SKM-1 (cell line): Measurements from ENCODE around the gene MACROH2A1.

ENCODE experiments used
- DNase-seq: peaks from one replicate; lab custom pipeline; 2025; ENCODE audit not compliant: unreplicated experiment; lab: John Stamatoyannopoulos, UW

Gene MACROH2A1

GRCh38 chr5:135398160-135398854, 724 bp downstream of the MACROH2A1 start:
- no peak for DNase-seq

- no peak for DNase-seq
Observed at GRCh38 chr5:135397084-135397483, 1.9 kb downstream of the MACROH2A1 start.

- DNase-seq = no peak
Observed at GRCh38 chr5:135396459-135397055, 2.5 kb downstream of the MACROH2A1 start.

DNA sequence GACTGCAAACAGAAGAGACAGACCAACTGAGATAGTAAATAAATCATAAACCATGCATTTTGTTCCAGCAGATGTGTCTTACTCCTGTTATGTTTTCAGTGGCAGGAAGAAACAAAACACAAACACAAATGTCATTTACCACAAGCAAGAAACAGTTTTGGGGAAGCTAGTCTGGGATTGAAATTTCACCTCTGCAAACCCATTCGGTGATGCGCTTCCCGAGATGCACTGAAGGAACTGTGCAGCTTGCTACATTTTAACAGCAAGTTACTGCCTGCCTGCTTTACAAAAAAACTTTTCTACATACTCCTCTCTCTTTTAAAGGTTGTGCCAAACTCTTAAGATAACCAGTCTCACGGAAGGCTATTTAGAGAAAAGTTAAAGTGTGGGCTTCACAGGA, 3.2 kb downstream of the MACROH2A1 start:
- no peak for DNase-seq

DNA sequence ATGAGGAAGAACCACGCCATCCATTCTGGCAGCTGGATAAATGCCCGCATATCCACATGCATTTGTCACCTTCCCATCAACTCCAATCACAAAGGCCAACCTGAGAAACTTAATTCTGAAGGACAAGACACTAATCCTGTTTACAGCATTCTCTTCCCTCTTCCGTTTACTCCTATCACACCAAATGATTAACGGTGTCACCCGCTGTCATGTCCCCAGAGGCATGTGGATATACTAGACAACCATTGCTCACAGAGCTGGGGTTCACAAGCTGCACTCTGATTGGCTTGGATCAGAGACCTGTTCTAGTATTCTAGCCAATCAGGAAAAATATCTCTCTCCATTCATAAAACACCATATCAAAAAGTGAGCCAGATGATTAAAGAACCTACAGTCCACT, 3.6 kb downstream of the MACROH2A1 start:
- no peak for DNase-seq

GRCh38 chr5:135394095-135394494, 4.9 kb downstream of the MACROH2A1 start:
- no peak for DNase-seq

DNA sequence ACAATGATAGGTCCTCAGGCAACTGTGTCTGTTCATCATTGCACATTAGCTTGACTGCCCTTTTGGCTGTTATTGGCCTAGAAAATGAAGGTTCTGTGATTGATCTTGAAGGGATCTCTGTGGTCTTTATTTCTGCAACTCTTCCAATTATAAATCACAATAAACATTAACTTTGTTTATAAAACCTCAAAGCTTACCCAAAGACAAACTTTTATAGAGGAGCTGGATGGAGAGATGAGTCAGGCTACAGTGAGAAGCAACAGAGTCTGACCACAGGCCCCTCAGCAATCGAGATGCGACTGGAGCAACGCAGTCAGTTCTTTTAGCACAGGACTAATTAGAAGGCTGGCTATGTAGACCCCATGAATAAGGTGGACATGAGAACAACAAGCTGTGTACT, 5.3 kb downstream of the MACROH2A1 start:
- DNase-seq = no peak

DNA sequence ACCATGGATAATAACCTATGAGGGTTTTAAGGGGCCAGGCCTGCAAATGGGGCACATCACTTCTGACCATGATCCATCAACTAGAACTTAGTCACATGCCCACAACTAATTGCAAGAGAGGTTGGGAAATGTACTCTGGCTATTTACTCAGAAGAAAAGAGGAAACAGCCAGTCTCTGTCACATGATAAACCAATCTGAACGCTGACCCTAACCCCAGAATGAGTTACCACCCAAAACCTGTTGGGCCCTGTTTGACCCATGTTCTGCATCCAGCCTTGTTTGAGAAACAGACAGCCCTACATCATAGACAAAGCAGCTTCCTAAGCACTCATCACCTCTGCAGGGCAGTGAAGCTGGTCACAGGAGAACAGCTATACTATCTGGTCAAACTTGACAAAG, 5.8 kb downstream of the MACROH2A1 start:
- peak; percentile 90 for DNase-seq

DNA sequence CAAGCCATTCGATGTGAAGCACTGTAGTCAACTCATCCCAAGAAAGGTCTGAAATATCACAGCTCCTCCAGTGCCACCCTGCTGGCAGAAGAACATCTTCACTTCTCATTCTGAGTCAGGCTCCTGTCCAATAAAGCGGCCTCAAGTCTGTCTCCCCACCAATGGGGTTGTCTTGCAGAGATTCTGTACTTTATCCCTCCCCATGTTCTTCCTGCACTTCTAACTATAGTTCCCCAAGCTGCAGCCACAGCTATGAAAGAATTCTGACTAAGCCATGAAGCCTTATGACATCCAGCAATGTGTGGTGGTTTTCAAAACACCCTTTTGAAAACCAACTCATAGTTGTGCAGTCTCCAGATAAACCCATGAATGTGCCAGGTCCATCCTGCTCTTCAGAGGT, 6.8 kb downstream of the MACROH2A1 start:
- no peak for DNase-seq

- no peak for DNase-seq
Observed at GRCh38 chr5:135391869-135392255, 7.2 kb downstream of the MACROH2A1 start.

- DNase-seq = no peak
Observed at GRCh38 chr5:135391116-135391868, 7.7 kb downstream of the MACROH2A1 start.

- no peak for DNase-seq
Observed at GRCh38 chr5:135388860-135389435, 10.1 kb downstream of the MACROH2A1 start.

GRCh38 chr5:135387629-135387960, 11.4 kb downstream of the MACROH2A1 start:
- DNase-seq = no peak

DNA sequence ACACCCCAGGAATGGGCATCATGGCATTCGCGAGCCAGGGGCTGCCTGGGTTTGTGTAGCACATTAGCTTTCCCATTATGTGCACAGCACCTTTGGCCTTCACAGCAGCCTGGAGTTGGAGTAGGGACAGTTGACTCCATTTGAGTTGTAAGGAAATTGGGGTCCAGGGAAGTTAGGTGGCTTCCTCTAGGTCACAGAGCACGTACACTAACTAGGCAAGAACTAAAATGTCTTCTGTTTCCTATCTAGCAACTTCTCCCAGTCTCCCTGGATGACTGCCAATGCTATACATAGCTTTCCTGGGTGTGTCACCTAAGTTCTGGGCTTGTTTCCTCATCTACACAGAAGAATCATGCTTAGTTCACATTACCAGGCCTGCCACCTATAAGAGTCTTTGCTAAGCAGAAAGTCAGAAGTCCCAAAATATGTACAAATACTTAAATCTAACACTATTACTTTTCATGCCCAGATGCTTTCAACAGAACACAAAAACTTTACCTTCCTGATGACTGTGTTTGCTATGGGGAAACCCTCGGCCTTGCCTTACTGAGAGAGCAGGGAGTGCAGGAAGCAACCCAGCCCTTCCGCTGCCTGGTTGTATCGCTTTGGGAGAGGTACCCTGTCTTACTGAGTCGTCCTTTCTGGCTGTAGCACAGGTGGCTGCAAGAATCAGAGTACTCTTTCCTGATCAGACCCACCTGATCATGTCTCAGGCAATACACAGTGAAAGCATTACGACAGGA, 12.0 kb downstream of the MACROH2A1 start:
- peak; percentile 73 for DNase-seq

- DNase-seq = no peak
Observed at GRCh38 chr5:135386096-135386495, 12.9 kb downstream of the MACROH2A1 start.

DNA sequence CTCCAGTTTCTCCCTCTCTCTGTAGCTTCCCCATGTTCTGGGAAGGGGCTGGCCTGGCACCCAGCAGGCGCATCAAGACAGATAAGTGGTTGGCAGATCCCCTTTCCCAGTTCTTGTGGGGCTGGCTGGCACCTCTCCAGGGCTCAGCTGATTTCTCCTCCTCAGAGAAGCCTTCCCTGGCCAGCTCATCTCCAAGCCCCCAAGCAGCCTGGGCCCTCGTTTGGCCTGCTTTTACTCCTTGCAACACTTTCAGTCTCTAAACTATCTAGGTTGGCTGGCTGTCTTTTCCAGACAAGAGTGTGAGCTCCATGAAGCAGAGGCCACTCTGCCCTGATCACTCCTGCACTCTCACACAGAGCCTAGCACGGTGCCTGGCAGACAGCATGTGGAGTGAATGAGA, 13.5 kb downstream of the MACROH2A1 start:
- DNase-seq = no peak

DNA sequence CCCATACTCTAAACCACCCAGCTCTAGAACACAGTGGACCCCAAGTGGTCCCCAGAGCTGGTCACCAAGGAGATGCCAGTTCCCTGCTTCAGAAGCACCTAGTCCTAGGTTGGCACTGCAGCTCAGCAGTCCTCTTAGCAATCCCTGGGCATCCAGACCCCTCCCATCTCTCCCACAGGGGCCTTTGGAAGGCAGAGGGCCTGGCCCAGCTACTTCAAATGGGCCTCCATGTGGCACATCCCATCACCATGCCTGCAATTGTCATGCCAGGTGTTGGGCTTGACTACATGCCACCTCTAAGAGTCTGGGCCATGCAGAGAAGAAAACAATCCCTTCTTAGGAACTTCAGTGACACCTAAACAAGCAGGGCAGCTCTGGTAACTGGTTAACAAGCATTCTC, 14.1 kb downstream of the MACROH2A1 start:
- DNase-seq = no peak

GRCh38 chr5:135383803-135384495, 15.1 kb downstream of the MACROH2A1 start:
- DNase-seq = no peak

DNA sequence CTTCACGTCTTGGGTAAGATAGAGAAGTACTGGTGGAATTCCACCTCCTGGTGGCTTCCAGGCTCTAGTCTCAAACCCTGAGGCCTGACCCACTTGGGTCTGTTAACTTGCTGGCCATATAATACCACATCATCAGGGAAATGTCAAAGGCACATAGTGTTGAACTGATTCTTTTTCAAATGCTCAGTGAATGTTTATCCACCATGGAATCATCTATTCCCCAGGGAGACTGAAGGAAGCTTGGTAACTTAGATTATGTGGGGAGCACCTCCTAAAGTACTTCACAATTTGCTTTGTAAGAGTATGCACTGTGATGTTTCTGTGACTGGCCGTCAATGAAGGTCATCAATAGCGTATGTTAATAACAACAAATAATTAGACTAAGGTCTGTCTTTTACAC, 16.1 kb downstream of the MACROH2A1 start:
- DNase-seq = no peak

GRCh38 chr5:135382106-135382790, 16.8 kb downstream of the MACROH2A1 start:
- DNase-seq = no peak
